Measurements from ENCODE around the gene VPS8.

DNA sequence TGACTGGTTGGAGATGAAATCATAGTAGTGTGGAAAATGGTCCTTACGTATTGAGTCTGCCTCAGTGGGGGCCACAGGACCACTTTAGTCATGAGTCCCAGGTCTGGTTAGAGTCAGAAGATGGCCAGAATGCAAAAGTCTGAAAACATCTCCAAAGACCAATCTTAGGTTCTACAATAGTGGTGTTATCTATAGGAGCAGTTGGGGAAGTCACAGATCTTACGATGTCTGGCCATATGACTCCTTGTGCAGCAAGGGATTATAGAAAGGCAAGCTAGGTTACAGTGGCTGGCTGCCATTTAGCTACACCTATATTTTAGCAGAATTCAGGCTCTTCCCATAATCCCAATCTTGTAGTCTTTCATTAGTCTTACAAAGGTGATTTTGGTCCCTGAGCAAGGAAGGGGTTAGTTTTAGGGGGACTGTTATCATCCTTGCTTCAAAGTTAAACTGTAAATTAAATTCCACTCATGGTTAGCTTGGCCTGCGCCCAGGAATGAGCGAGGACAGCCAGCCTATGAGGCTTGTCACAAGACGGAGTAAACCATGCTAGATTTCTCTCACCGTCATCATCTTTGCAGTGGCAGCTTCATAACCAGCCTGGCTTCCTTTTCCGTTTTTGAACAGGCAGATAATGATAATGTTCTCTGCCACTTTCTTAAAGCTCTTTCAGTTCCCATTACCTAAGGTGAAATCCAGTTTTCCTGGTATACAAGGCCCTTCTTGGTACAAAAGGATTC lies 134.1 kb downstream of the VPS8 start:
- TF ChIP-seq, protein P1, sequence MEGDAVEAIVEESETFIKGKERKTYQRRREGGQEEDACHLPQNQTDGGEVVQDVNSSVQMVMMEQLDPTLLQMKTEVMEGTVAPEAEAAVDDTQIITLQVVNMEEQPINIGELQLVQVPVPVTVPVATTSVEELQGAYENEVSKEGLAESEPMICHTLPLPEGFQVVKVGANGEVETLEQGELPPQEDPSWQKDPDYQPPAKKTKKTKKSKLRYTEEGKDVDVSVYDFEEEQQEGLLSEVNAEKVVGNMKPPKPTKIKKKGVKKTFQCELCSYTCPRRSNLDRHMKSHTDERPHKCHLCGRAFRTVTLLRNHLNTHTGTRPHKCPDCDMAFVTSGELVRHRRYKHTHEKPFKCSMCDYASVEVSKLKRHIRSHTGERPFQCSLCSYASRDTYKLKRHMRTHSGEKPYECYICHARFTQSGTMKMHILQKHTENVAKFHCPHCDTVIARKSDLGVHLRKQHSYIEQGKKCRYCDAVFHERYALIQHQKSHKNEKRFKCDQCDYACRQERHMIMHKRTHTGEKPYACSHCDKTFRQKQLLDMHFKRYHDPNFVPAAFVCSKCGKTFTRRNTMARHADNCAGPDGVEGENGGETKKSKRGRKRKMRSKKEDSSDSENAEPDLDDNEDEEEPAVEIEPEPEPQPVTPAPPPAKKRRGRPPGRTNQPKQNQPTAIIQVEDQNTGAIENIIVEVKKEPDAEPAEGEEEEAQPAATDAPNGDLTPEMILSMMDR (IDR thresholded peaks at IDR 0.05), result no peak
- no peak for TF ChIP-seq POLR2A (IDR thresholded peaks at IDR 0.05)
